Measurements from ENCODE around the gene TM6SF1.

DNA sequence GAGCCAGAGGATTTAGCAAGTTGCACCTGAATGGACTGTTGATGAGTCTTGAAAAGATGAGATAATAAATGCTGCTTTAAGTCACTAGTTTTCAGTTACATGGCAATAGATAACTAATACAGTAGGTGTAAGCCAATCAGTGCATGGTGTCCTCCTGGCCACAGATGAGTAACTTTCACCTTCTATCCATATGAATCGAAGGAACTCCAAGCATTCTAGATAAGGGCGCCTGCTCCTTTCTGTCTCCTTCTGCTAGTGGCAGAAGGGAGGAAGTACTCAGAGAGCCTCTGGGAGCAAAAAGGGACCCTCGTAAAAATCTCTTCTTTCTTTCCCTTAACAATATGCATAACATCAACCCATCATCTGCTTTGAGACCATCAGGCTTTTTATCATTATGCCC is 37.3 kb downstream of the TM6SF1 start:
- TF ChIP-seq, protein P1, sequence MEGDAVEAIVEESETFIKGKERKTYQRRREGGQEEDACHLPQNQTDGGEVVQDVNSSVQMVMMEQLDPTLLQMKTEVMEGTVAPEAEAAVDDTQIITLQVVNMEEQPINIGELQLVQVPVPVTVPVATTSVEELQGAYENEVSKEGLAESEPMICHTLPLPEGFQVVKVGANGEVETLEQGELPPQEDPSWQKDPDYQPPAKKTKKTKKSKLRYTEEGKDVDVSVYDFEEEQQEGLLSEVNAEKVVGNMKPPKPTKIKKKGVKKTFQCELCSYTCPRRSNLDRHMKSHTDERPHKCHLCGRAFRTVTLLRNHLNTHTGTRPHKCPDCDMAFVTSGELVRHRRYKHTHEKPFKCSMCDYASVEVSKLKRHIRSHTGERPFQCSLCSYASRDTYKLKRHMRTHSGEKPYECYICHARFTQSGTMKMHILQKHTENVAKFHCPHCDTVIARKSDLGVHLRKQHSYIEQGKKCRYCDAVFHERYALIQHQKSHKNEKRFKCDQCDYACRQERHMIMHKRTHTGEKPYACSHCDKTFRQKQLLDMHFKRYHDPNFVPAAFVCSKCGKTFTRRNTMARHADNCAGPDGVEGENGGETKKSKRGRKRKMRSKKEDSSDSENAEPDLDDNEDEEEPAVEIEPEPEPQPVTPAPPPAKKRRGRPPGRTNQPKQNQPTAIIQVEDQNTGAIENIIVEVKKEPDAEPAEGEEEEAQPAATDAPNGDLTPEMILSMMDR (conservative IDR thresholded peaks at IDR 0.05 in 1 of 2, IDR thresholded peaks at IDR 0.05 in 1 of 2; ENCODE audit: low read depth in 1 of 2, low read length in 2 of 2) = no peak
- TF ChIP-seq EZH2 (IDR thresholded peaks at IDR 0.05; ENCODE audit: low read length, missing control alignments) = no peak

Measured in fibroblast of lung (primary cell).